ENCODE results near the gene MOSPD2. TPM values are rescaled to one million over a fixed set of nuclear protein-coding genes. Genes with fewer than 3 reads are reported as not detected.

MOSPD2 gene
- total and polyA plus RNA-seq, 2 of the 4 experiments (the other 2 are of a cell fraction), result 14.1 to 22.2 TPM

DNA sequence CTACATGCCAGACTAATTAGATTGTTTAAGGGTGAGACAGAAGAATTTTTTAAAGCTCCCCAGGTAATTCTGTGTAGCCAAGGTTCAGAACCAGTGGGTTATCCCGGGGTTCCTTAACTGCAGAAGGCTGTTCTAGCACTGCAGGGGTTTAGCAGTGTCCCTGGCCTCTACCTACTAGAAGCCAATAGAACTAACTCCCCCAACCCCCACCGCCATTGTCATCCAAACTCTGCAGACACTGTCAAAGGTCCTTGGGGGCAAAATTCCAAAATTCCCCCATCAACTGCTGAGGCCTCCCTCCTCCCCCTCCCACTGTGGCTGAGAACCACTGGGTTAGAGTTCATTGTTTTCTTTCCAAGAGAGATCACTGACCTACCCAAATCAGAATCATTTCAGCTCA, 66.4 kb downstream of the MOSPD2 start:
- H3K4me3 ChIP-seq (ENCODE audit: insufficient read depth, low read depth, low read length), result no peak overlapping the region
- H3K27ac ChIP-seq (ENCODE audit: insufficient read depth, low read length), result no peak overlapping the region
- no peak overlapping the region for H4K5ac ChIP-seq (ENCODE audit: low read depth, low read length)
- no peaks in the 10 kb centered on the region for H3K9me1 ChIP-seq (ENCODE audit: insufficient read depth, low read length)
- H2BK20ac ChIP-seq (ENCODE audit: low read depth, low read length), result no peak overlapping the region
- H3K4me2 ChIP-seq (ENCODE audit: low read depth, low read length), result no peak overlapping the region
- no peak for ATAC-seq (ENCODE audit: low read depth)
- no peak overlapping the region for H4K91ac ChIP-seq (ENCODE audit: insufficient read depth, low read depth, low read length)
- H3K56ac ChIP-seq (ENCODE audit: extremely low read depth, insufficient read depth, low read length), result no peak overlapping the region
- no peaks in the 10 kb centered on the region for H3K27me3 ChIP-seq (ENCODE audit: control insufficient read depth, insufficient read depth, low read length)
- peaks cover 3% of the 10 kb centered on the region for H3K4me1 ChIP-seq (ENCODE audit: control insufficient read depth, insufficient read depth, low read length)
- no peak for TF ChIP-seq BHLHE40 (IDR thresholded peaks at IDR 0.05; ENCODE audit: low read depth, low read length)
- TF ChIP-seq CTCF (conservative IDR thresholded peaks at IDR 0.05; ENCODE audit: low read depth, low read length), result no peak
- TF ChIP-seq, protein P1, sequence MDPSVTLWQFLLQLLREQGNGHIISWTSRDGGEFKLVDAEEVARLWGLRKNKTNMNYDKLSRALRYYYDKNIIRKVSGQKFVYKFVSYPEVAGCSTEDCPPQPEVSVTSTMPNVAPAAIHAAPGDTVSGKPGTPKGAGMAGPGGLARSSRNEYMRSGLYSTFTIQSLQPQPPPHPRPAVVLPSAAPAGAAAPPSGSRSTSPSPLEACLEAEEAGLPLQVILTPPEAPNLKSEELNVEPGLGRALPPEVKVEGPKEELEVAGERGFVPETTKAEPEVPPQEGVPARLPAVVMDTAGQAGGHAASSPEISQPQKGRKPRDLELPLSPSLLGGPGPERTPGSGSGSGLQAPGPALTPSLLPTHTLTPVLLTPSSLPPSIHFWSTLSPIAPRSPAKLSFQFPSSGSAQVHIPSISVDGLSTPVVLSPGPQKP (IDR thresholded peaks at IDR 0.05; ENCODE audit: borderline replicate concordance, low read depth, low read length), result no peak
- TF ChIP-seq RAD21 (IDR thresholded peaks at IDR 0.05; ENCODE audit: low read length), result no peak
- no peak for TF ChIP-seq RFX5 (IDR thresholded peaks at IDR 0.05; ENCODE audit: low read depth, low read length)
- dilution Hi-C loops (cut with HindIII; ENCODE audit: low sequenced_read_pairs, unreplicated experiment), result no loop called here
- no peaks in the 10 kb centered on the region for H3K36me3 ChIP-seq (ENCODE audit: control insufficient read depth, insufficient read depth, low read length)
- H3K23ac ChIP-seq (ENCODE audit: low read depth, low read length), result no peak overlapping the region
- peak overlapping the region; percentile 34; the same call in 1 of the 2 replicates for H2BK120ac ChIP-seq (ENCODE audit: low read depth, low read length)
- in situ Hi-C loops (cut with MboI; ENCODE audit: low sequenced_read_pairs), result no loop called here
- no peaks in the 10 kb centered on the region for H4K20me1 ChIP-seq (ENCODE audit: insufficient read depth, low read length)
- no peak overlapping the region for H3K14ac ChIP-seq (replicated peaks; ENCODE audit: low read depth, low read length)
- CTCF ChIA-PET, result no interaction called here
- no peak overlapping the region for H2AK5ac ChIP-seq (ENCODE audit: low read depth, low read length)
- intact Hi-C loops (cut with micrococcal nuclease), result no loop called here
- POLR2A ChIA-PET (ENCODE audit: unreplicated experiment), result no interaction called here
- no peaks in the 10 kb centered on the region for H3K9me3 ChIP-seq (ENCODE audit: control insufficient read depth, insufficient read depth, low read length)
- H4K8ac ChIP-seq (ENCODE audit: low read depth in 2 of 2, low read length in 2 of 2), result no peak overlapping the region
- H3K79me1 ChIP-seq (ENCODE audit: low read depth in 1 of 2, low read length in 2 of 2), result no peaks in the 10 kb centered on the region
- H2AFZ ChIP-seq (replicated peaks; ENCODE audit: low read length, poor library complexity), result no peak overlapping the region
- no peak overlapping the region for H2AK9ac ChIP-seq (replicated peaks; ENCODE audit: low read depth, low read length, poor library complexity)
- no peak overlapping the region for H2BK15ac ChIP-seq (ENCODE audit: low read depth, low read length)
- 0 out of 2 replicates have a peak overlapping the region, but pooled peaks have one; percentile 13 for H3K4ac ChIP-seq (ENCODE audit: low read depth, low read length)
- no peak overlapping the region for H2BK5ac ChIP-seq (ENCODE audit: low read depth, low read length, poor library complexity, severe bottlenecking)
- H3K9ac ChIP-seq (ENCODE audit: low read depth, low read length), result no peak overlapping the region
- WGBS, 2 experiments (ENCODE audit: extremely low coverage in 2 of 2, insufficient read length in 1 of 2), result no CpG with 5 or more reads among the region's 2 CpGs
- DNase-seq, result no peak
- no TSS peak for BruUV-seq (replicated peaks)
- no peak overlapping the region for H3K18ac ChIP-seq (ENCODE audit: low read depth, low read length)
